Activated T-helper 1 cell treated with Interleukin-2 at 50 U/mL for 16 hours (primary cell): ENCODE data around the gene OXNAD1.

Experiments
- DNase-seq: peaks from one replicate; pipeline ENCODE4 v3.0.0-alpha.2; 2020; ENCODE audit warnings: low read depth

OXNAD1 gene, protein sequence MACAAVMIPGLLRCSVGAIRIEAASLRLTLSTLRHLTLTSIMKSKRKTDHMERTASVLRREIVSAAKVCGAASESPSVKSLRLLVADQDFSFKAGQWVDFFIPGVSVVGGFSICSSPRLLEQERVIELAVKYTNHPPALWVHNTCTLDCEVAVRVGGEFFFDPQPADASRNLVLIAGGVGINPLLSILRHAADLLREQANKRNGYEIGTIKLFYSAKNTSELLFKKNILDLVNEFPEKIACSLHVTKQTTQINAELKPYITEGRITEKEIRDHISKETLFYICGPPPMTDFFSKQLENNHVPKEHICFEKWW

DNA sequence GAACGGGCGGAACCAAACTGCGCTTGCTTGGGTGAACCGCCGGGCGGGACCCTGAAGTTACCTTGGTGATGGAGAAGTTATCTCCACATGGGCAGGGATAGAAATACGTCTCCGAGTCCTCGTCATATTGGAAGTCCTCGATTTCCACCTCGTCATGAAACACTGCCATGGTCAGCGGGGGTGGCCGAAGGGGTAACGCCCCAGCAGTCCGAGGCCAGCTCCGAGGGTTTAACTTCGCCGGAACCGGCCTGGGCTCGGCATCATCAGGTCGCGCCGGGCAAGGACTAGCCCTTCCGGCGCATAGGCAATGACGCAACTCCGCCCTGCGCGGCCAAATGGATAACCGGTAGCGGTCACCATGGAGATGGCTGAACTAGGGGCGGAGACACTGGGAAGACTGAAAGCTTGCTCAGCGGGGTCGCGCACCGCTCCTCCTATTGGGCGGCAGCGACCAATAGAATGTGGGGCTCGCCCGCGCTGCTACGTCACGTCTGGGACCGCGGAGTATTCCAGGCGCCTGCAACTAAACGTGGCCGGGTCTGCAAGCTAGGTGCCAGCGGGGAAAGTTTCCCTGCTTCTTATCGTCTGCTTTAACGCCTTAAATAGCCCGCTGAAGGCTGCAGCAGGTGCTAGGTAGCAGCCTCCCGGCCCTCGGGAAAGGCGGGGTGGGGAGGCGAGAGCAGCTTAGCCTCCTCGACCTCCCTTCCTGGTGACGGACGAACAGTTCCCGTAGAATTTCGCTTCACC lies at the start of gene OXNAD1, which contains the start of gene DPH3:
TSS of gene OXNAD1 (plus strand) at position 505 of the 747 bp plus-strand sequence. CDS start 5,741 bp downstream, outside the sequence.
TSS of gene DPH3 (minus strand) at position 236 of the 747 bp plus-strand sequence. CDS start at position 169, 67 bp downstream.
- peak; percentile 97 for DNase-seq

DNA sequence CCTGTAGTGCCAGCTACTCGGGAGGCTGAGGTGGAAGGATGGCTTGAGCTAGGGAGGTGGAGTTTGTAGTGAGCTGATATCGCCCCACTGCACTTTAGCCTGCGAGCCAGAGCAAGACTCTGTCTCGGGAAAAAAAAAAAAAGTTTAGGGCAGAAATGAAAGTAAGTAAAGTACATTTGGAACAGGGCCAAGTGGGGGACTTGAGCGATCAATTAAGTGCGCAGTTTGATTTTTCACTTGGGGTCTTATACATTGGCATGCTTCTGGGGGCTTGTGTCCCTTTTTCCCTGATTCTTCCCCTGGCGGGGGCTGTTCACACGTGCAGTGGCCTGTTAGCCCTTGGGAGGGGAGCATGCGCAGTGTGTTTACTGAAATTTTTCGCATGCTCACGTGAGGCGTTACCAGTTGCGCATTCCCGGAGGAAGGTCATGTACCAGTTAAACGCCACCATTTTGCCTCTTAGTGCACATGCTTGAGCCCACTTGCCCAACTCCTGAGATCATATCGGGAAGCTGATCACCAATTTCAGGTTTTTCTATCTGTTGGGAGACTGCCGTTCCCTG lies 48.6 kb upstream of the OXNAD1 start:
- DNase-seq = no peak

DNA sequence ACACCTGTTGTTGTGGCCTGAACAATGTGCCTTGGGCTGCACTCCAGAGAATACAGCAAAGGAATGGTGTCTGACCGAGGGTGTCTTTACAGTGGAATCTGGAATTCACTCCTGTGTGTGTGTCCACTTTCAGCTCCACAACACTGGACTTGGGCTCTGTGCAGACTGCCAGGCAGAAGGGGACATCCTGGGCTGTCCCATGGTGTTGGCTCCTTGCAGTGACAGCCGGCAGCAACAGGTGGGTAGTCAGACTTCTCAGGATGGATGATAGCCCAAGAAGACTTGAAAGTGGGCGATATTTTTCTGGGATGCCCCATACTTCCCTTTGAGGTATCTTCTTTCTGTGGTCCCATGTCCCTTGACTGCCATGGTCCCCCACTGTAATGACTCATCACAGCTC lies 45.2 kb upstream of the OXNAD1 start:
- DNase-seq = no peak

DNA sequence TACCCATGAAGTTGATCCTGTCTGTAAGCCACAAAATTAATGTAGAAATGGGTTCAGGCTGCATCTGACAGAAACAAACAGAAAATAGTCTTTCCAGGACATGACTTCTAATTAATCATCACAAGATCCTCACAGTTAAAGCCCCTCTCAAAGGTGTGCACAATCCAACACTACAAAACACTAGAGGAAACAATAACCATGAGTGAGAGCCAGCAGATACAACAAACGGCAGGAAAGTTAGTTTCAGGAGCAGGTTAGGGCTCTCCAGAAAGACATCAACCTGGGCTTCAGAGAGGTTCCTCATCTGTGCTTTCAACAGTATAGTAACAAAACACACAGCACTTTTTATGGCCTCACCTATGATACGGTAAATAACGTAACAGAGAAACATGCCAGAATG lies 43.0 kb upstream of the OXNAD1 start:
- no peak for DNase-seq

DNA sequence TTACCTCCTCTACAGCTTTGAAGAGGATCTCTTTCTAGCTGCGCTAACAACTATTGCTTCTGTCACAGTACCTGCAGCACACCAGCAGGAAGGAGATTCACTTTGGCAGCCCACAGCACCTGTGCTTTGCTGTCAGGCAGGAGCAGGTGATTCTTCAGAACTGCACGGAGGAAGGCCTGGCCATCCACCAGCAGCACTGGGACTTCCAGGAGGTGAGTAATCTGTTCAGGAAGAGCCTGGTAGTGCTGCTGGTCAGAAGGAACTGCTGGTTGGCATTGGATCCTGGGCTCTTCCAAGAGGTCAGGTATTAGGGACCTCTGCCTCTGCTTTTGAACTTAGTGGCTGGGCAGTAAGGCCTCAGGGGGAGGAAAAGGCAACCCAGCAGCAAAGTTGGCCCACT lies 42.5 kb upstream of the OXNAD1 start:
- DNase-seq = no peak

DNA sequence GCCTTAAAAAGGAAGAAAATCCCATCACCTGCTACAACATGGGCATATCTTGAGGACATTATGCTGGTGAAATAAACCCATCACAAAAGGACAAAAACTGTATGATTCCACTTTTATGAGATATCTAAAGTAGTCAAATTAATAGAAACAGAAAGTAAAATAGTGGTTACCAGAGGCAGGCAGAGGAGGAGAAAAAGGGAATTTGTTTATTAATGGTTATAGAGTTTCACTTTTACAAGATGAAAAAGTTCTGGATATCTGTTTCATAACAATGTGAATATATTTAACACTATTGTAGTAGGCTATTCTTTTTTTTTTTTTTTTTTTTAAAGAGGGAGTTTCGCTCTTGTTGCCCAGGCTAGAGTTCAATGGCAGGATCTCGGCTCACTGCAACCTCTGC lies 40.7 kb upstream of the OXNAD1 start:
- DNase-seq = no peak

DNA sequence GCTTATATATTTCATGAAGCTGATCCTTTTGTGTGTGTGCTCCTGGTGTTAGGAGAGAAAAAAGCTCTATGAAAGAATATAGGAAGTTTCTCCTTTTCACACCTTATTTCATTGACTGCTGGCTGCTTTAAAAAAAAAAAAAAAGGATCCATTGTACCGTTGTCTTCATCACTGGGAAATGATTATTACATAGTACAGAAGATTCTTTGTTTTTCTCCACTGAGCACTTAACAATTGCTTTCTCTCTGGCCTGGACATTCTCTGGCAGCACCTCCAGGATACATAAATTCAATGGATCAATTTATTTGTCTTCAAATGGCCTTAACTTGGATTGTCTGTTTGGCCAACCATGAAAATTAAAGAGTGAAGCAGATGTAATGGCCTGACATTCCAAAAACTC lies 37.4 kb upstream of the OXNAD1 start:
- DNase-seq = no peak

DNA sequence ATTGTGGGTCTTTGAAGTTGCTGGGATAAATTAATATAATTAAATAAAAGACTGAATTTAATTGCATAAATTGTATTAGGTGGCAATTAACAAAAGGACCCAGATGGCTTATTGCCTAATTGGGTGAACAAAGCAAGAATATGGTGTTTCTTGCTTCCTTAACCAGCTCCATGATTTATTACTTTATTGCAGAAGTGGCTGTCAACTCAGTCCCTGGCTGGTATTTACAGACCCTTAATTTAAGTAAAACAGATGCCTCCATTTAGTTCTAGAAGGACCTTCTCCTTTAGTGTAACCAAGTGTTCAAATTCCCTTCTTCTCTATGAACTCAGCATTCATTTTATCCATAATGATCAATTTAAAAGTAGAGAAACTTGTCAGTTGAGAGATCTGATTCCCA lies 35.3 kb upstream of the OXNAD1 start:
- DNase-seq = no peak

DNA sequence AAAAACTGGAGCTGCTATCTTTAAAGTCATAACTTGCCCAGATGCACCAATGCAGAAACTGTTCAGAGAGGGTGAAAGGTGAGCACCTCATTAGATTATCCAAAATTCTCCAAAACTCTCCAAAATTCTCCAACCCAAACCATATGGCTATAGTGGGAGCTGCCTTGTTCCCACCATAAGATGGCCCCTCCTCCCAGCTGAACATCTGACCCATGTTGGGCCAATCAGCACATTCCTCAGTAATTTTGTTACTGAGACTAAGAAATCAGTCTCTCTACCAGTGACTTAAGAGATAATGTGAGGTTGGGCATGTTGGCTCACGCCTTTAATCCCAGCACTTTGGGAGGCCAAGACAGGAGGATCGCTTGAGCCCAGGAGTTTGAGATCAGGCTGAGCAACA lies 33.0 kb upstream of the OXNAD1 start:
- DNase-seq = no peak

DNA sequence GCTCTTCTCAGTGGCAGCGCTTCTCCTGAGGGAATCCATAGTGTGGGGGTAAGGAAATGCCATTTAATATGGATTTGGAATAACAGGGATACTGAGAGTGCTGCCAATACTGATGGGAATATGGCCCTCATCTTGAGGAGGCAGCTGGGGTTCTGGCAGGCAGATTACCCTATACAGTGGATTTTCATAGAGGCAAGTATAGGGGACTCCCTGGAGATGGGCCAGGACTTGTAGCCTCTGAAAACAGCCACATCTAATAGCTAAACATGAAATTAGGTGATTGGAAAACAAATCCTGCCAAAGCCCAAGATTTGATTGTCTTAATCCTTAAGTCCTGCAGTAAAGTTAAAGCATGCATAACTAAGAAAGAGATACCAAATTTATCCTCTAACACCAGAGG lies 31.2 kb upstream of the OXNAD1 start:
- DNase-seq = no peak

DNA sequence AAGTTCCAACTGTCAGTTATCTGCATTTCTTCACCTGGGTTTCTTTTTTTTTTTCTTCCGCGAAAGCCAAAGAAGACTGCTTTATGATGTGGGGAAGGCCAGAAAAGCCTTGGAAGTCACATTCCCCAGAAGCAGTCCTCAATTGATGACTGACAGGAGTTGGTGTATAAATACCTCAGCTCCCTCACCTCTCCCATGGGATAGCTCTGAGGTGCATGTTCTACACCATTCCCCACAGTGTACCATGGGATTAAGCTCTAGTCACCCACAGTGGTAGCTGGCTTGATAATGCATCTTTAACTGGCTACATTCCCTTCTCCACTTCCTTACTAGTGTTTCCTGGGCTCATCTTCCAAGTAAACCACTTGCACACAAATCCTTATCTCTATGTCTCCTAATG lies 30.7 kb upstream of the OXNAD1 start:
- no peak for DNase-seq

DNA sequence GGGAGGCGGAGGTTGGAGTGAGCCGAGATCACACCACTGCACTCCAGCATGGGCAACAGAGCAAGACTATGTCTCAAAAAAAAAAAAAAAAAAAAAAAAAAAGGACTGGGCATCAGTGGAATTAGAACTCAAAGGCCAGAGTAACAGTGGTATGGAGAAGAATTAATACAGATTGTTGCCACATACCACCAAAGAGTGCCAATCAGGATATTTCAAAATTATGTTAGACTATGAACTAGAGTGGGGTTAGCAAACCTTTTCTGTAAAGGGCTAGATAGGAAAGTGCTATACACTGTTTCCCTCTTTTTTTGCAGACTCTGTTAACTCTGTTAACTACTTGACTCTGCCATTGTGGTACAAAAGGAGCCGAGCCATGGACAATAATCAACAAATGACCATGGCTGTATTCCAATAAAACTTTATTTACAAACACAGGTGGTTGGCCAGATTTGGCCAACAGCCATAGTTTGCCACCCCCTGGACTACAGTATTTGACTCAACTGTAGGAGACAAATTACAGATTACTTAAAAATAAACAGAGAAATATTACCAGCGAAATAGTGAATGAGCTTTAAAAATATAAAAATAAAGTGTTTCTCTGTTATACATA lies 28.9 kb upstream of the OXNAD1 start:
- no peak for DNase-seq

DNA sequence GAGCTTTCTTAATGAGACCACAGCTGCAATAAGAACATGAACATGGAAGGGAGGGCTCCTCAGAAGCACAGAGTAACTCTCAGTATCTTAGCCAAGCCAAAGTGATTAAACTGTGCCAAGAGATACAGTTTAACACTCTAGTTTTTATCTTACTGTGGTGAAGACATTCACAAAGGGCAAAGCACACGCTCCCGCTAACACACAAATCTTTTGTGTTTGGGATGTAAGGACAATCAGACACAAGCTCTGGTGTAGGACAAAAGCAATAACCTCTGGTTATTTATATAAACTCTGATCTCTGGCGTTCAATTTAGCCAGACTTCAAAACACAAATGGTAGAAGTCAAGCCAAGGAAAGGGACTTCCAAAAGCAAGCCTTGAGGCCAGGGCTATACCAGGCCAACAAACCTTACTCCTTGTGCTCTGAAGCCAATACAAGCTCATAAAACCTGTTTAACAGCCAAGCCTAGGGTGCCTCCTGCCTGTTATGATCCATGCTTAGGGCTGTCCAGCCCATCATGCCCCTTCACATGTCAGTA lies 28.1 kb upstream of the OXNAD1 start:
- DNase-seq = no peak

DNA sequence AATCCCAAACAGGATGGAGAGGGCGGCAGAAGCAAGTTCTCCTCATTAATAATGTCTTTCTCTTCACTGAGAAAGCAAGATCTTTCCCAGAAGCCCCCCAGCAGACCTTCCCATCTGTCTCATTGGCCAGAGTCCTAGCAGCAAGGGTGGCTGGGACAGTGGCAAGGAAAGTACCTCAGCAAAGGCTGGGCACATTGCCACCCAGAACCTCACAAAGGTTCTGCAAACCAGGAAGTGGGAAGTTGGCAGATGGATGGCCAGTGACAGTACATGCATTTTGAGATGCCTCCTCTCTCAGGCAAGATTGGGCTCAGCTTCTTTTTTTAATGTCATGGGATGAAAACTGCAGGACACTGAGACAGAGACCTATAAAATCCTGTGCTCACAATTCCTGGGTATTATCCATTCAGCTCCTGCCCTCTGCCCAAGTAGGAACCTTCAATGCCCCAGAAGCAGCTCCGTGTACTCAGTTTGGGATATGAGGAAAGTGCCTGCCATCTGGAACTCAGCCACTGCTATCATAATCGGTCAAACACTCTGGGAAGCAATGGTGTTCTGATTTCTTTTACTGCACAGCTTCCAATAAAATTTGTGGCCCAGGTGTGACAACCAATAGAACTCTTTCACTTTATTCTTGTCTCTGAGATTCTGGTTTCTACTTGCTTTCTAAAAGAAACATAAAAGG lies 25.8 kb upstream of the OXNAD1 start:
- no peak for DNase-seq

DNA sequence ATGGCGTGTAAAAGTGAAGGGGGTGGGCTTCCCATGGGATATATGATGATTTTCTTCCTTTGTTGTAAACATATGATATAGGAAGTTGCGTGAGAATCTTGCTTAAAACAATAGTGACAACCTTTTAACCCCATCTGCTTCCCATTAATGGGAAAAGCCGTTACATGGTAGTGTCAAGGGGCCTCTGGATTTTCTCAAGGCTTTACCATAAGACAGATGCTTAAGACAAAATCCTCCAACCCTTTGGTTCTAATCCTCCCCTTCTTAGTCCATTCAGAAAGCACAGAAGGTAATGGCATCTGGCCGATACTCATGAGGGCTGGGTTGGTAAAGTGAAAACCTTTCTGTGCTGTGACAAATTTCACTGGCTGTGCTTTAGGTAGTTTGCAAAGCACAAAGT lies 25.2 kb upstream of the OXNAD1 start:
- DNase-seq = no peak

DNA sequence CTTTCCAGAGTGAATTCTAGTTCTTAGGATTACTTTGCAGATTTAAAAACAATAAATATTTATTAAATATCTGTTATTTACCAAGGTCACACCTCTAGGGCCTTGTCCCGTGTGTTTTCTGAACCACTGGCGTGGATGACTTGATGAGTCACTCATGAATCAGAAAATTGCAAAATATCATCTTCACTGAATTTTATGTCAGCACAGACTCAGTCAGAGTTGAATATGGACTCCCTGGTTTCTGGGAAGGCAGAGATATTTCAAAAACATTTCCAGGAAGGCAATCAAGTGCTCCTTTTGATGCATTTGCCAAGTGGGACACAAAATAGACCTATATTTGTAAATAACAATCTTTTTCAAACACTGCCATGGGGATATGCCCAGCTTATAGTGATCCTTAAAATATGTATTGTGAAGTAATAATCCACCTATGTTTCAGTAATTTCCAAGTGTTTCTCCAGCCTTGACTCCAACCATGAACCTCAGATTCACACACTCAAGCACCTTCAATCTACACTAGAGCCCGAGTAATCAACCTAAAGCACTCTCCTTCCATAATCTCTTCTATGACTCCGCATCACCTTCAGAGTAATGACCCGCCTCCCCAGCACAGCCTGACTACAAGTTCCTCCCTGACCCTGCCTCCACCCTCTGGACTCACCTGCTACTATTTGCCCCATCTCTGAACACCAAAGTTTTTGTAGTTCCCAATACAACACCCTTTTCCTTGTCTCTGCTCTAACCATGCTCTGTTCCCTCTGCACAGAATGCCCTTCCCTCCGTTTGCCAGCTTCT lies 24.6 kb upstream of the OXNAD1 start:
- no peak for DNase-seq

DNA sequence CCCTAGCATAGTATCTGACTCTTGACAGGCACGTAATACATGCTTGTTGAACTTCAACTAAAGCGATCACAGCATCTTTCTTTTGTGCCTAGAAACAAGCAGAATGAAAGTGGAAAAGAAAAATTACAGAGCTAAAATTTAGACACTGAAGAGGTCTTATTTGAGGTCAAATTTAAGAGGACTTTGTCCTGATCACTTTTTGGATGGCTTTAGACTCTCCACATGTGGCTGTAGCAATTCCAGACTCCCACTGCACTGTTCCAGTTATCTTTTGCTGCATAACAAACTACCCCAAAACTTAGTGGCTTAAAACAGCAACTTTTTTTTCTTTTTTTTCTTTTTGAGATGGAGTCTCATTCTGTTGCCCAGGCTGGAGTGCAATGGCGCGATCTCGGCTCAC lies 23.8 kb upstream of the OXNAD1 start:
- DNase-seq = no peak

DNA sequence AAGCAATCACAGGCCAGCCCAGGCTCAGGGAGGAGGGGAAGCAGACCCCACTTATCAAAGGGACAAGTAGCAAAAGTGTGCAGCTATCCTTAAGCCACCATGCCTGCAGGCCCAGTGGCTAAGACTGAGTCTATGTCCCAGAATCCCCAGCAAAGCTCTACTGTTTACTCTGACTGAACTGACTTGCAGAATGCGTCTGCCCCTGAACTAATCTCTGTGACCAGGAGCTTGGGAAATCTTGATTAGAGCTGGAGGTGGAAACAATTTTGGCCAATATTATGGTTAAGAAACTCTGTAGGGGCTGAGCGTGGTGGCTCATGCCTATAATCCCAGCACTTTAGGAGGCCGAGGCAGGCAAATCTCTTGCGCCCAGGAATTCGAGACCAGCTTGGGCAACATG lies 22.8 kb upstream of the OXNAD1 start:
- DNase-seq = no peak

DNA sequence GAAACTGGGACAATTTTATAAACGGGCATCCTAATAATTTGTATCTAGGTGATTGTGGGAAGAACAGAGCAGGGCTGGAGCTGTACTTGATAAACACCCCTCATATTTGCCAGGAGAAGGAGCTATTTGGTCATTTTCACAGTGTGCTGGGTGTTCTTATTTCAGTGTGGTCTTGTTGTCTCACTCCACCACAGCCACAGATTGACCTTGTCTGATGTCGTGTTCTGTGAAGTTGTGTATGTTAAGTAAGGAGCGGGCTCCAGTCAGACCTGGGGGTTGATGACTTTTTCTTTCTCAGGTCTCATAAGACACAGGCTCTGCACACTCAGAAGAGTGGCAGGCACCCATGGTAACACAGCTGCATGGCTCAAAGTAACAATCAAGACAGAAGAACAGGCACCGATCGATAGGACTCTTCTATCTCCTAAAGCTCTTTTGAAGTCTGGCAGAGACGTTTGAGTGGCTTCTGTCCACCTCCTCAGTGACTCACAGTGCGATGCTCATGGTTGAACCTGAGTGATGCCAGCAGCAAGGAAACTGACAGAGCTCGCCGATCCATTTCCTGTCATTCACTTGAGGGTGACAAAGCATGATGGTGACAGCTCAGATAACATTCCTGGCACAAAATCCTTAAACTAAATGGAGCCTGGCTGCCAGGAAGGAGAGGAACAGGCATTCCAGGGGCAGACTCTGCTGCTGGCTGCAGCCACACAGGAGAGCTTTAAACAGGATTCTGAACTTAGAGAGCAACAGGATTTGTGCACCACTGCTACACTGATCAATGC lies 21.1 kb upstream of the OXNAD1 start:
- DNase-seq = no peak

DNA sequence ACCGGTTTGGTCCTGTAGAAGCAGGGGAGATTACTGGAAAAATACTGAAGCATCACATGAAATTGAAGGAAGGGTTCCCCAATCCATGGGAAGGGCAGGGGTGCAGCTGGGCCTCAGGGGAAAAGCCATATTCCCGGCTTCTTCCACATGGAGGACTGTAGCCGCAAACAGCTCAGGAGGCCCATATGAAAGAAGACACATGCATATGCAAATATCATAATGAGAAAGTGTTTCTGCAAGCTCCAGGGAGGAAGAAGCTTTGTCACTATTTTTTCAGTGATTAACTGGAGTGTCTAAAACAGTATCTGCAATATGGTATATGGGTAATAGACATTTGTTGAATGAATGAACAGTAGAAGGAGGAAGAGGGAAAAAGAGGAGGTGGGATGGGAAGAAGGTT lies 19.4 kb upstream of the OXNAD1 start:
- no peak for DNase-seq
